Measurements from ENCODE around the gene RYR3. TPM values are rescaled to one million over a fixed set of nuclear protein-coding genes. Genes with fewer than 3 reads are reported as not detected.

Gene RYR3
- total RNA-seq, 4 donors from 2014 or later: 0.18 to 3.3 (median 2.3) TPM

GRCh38 chr15:33343275-33343674, 32.5 kb downstream of the RYR3 start:
- no peak for TF ChIP-seq POLR2A (IDR thresholded peaks at IDR 0.05)
- TF ChIP-seq, protein P1, sequence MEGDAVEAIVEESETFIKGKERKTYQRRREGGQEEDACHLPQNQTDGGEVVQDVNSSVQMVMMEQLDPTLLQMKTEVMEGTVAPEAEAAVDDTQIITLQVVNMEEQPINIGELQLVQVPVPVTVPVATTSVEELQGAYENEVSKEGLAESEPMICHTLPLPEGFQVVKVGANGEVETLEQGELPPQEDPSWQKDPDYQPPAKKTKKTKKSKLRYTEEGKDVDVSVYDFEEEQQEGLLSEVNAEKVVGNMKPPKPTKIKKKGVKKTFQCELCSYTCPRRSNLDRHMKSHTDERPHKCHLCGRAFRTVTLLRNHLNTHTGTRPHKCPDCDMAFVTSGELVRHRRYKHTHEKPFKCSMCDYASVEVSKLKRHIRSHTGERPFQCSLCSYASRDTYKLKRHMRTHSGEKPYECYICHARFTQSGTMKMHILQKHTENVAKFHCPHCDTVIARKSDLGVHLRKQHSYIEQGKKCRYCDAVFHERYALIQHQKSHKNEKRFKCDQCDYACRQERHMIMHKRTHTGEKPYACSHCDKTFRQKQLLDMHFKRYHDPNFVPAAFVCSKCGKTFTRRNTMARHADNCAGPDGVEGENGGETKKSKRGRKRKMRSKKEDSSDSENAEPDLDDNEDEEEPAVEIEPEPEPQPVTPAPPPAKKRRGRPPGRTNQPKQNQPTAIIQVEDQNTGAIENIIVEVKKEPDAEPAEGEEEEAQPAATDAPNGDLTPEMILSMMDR (IDR thresholded peaks at IDR 0.05): no peak
- Histone ChIP-seq H3K4me1 (no peaks in the 10 kb centered on the region), H3K9me3 (no peaks in the 10 kb centered on the region), H3K27me3 (no peaks in the 10 kb centered on the region), H3K4me3 (no peak overlapping the region), H3K27ac (no peak overlapping the region), H3K36me3 (no peaks in the 10 kb centered on the region)
- no peak for DNase-seq

- no peaks in the 10 kb centered on the region for H3K36me3 ChIP-seq
- no peak overlapping the region for H3K4me3 ChIP-seq
- H3K9me3 ChIP-seq: no peaks in the 10 kb centered on the region
Observed at GRCh38 chr15:33344111-33344510, 33.3 kb downstream of the RYR3 start.

GRCh38 chr15:33344530-33344929, 33.8 kb downstream of the RYR3 start:
- no peaks in the 10 kb centered on the region for H3K4me1 ChIP-seq
- TF ChIP-seq, protein P1 (IDR thresholded peaks at IDR 0.05): no peak
- TF ChIP-seq POLR2A (IDR thresholded peaks at IDR 0.05): no peak
- DNase-seq: no peak
- H3K9me3 ChIP-seq: no peaks in the 10 kb centered on the region
- H3K4me3 ChIP-seq: no peak overlapping the region
- H3K36me3 ChIP-seq: no peaks in the 10 kb centered on the region
- no peaks in the 10 kb centered on the region for H3K27me3 ChIP-seq
- H3K27ac ChIP-seq: no peak overlapping the region

More at GRCh38 chr15:33344111-33344510, 33.3 kb downstream of the RYR3 start:
- no peaks in the 10 kb centered on the region for H3K4me1 ChIP-seq
- DNase-seq: no peak
- H3K27me3 ChIP-seq: no peaks in the 10 kb centered on the region
- TF ChIP-seq POLR2A (IDR thresholded peaks at IDR 0.05): no peak
- TF ChIP-seq, protein P1 (IDR thresholded peaks at IDR 0.05): no peak
- H3K27ac ChIP-seq: no peak overlapping the region

DNA sequence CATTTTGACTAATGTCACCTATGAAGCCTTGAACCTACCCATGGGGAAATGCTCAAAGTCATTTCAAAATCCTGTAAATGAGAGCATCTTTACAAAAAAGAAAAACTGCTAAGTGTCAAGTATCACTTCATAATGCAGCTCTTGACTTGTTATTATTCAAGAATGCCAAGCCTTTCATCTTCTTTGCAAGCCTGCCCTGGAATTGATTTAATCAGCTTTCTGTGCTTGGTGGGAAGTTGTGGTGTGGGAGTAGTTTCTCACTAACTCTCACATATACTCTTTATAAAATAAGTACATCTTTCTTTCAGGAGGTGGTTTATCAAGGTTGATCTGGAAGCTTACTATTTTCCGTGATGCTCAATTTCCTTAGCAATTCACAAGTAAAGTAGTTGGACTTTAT, 43.6 kb downstream of the RYR3 start:
- no peak for TF ChIP-seq POLR2A (IDR thresholded peaks at IDR 0.05)
- TF ChIP-seq, protein P1 (IDR thresholded peaks at IDR 0.05): no peak
- Histone ChIP-seq H3K9me3 (no peaks in the 10 kb centered on the region), H3K27me3 (no peaks in the 10 kb centered on the region), H3K4me1 (no peaks in the 10 kb centered on the region), H3K27ac (no peak overlapping the region), H3K36me3 (no peaks in the 10 kb centered on the region), H3K4me3 (no peak overlapping the region)
- no peak for DNase-seq

DNA sequence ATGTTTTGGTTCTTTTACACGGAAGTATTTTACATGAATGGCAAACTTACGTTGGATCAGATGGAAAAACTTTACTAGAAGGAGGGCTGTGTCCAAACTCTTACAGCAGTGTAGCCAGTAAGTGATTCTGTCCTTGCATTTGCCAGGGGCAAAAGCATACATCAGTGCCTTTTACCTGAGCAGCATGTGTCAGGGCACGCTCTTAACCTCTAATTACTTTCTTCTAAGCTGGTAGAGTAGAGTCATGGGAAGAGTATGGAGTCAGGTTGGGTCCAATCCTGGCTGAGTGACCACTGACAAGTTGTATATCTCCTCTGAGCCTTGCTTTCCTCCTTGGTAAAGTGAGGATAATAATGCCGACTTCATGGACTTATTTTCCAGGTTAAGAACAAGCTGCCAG, 47.1 kb downstream of the RYR3 start:
- DNase-seq: no peak
- H3K4me3 ChIP-seq: no peak overlapping the region
- H3K27me3 ChIP-seq: no peaks in the 10 kb centered on the region
- H3K9me3 ChIP-seq: no peaks in the 10 kb centered on the region
- no peaks in the 10 kb centered on the region for H3K36me3 ChIP-seq
- no peaks in the 10 kb centered on the region for H3K4me1 ChIP-seq
- no peak for TF ChIP-seq POLR2A (IDR thresholded peaks at IDR 0.05)
- TF ChIP-seq, protein P1 (IDR thresholded peaks at IDR 0.05): no peak
- no peak overlapping the region for H3K27ac ChIP-seq

GRCh38 chr15:33358306-33358705, 47.5 kb downstream of the RYR3 start:
- H3K27me3 ChIP-seq: no peaks in the 10 kb centered on the region
- H3K4me1 ChIP-seq: no peaks in the 10 kb centered on the region
- TF ChIP-seq POLR2A (IDR thresholded peaks at IDR 0.05): no peak
- TF ChIP-seq, protein P1 (IDR thresholded peaks at IDR 0.05): no peak
- no peak overlapping the region for H3K27ac ChIP-seq
- no peak overlapping the region for H3K4me3 ChIP-seq
- no peak for DNase-seq
- no peaks in the 10 kb centered on the region for H3K36me3 ChIP-seq
- H3K9me3 ChIP-seq: no peaks in the 10 kb centered on the region
